ENCODE results near the gene CHST13.

The CHST13 gene, protein sequence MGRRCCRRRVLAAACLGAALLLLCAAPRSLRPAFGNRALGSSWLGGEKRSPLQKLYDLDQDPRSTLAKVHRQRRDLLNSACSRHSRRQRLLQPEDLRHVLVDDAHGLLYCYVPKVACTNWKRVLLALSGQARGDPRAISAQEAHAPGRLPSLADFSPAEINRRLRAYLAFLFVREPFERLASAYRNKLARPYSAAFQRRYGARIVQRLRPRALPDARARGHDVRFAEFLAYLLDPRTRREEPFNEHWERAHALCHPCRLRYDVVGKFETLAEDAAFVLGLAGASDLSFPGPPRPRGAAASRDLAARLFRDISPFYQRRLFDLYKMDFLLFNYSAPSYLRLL

DNA sequence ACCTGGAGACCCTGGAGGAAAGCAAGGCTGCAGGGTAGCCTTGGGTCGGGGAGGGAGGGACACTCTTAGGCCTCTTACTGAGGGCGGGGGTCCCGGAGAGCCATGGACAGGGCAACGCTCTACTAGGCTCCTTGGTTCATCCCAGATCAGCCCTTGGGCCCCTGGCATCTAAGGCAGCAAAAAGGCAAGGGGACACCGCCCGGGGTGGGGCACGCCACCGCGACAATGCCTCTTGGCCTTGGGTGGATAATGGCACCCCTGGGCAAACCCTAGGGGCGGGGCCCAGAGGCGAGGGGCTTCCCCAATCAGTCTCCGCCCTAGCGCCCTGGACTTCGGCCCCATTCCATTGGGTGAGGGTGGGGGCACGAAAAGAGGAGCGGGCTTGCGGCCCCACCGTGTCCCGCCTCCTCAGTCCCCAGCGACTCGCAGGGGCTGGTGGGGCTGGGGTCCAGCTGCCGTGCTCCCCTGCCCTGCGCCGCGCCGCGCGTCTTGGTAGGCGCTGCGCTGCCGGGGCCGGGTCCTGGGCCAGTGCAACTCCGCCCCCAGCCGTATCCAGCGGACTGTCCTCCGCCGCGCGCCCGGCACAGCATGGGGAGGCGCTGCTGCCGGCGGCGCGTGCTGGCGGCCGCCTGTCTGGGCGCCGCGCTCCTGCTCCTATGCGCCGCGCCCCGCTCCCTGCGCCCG, at the start of gene CHST13:
CHST13 (plus strand) TSS at position 411 of the 684 bp plus-strand sequence; CDS start at position 589, 178 bp downstream.
- in situ Hi-C loops (cut with MboI; ENCODE audit: low sequenced_read_pairs) = no loop called here

DNA sequence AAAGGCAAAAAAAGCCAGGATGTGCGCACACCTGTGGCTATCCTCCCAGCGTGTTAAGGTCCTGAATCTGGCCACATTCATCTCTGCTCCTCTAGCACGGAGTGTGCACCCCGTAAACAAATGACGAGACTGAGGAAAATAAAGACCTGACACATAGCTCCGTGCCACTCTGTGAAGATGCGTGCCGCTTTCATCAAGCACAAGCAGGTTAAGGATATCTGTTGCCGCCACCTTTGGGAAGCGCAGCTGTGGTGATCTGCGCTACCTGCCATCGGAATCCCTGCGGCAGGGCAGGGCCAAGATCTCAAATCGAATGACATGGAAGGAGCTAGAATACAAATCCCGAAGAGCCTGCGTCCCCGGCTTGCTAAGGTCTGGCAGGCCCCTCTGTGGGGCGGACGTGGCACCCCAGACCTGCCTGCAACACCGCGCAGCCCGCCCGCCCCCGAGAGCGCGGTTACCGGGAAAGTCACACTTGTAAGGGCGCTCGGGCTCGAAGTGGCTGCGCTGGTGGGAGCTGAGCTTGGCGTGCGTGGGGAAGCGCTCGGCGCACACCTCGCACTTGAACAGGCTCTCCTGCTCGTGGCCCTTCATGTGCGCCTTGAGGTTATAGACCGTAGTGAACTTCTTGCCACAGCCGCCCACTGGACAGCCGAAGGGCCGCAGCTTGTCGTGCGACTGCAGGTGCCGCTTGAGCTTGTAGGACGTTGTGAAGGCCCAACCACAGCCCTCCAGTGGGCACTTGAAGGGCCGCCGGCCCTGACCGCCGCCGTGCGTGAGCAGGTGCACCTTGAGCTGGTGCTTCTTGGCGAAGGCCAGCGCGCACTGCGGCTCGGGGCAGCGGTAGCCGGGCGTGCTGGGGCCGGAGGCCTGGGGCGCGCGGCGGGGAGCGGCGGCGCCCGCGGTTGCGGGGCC, 49.2 kb upstream of the CHST13 start:
- in situ Hi-C loops (cut with MboI; ENCODE audit: low sequenced_read_pairs) = no loop called here

DNA sequence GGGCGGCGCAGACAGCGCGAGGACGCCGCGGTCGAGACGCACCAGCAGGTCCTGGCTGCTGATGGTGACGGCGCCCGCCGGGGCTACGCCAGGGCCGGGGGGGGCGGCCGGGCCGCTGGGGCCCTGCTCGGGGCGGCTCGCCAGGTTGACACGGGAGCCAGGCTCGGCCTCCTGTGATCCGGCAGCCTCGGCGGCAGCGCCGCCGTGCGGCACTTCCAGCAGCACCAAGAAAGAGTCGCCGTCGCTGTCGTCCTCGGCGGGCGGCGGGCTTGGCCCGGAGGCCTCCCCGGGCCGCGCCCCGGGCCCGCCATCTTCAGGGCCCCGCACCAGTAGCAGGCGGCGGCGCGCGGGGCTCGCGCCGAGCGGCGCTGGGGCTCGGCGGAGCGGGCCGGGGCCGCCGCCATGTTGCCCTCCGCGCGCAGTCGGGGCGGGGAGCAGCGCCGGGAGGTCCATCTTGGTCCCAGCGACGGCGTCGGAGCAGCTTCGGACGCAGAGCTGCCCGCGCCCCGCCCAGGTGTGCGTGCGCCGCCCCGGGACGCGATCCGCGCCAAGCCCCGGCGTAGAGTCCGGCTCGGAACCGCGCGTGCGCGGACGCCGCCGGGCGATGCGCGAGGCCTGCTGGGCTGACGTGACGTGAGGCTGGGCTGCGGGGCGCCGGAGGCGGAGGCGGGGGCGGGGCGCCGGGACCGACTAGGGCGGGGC, 48.4 kb upstream of the CHST13 start, which contains the start of gene ZXDC:
ZXDC (minus strand) TSS at position 479 of the 702 bp plus-strand sequence; CDS start at position 453, 26 bp downstream.
- in situ Hi-C loops (cut with MboI; ENCODE audit: low sequenced_read_pairs) = no loop called here

DNA sequence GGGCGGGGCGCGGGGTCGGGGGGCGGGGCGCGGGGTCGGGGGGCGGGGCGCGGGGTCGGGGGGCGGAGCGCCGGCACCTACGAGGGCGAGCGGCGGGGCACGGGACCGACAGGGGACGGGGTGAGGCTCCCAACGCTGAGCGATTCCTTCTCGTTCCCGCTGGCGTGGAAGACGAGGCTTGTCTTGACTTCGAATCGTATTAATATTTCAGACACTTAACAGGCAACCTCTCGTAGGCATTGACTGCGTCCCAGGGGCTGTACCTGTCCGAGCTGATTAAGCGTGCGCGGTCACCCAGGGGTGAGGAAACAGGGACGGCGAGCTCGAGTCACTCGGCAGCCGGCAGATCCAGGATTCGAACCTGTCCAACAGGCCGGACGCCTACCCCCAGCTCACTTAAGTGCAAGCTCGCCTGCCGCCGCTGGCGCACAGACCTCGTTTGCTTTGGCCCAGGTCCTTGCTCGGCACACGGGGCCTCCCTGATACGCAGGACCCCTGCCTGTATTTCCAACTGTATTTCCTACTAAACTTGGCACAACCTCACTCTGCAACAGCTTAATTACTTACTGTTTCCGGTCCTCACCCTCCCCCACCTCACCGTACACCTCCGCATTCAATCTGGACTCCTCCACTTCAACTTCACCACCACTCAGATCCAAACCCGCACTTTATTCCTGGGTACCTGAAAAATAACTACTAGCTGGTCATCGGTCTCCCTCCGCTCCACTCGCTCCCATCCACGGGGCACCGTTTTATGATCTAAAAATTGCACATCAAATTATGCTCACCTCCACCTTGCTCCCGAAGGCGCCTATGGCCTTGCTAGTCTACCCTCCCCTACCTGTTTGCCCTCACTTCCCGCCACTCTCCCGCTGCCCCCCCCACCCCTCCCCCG, 47.5 kb upstream of the CHST13 start:
- in situ Hi-C loops (cut with MboI; ENCODE audit: low sequenced_read_pairs) = no loop called here

DNA sequence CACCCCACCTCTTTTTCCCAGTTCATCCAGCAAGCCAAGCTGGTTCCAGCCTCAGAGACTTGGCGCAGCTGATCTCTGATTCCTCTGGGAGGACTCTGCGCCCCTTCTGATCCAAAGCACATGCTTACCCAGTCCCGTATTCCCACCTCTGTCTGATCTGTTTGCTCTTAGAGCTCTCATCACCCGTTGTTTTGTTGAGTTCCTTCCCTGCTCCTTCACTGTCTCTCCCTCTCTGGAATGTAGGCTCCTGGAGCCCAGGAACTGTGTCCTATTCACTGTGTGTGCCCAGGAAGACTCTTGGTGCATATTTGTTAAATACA, 46.9 kb upstream of the CHST13 start:
- in situ Hi-C loops (cut with MboI; ENCODE audit: low sequenced_read_pairs) = no loop called here

DNA sequence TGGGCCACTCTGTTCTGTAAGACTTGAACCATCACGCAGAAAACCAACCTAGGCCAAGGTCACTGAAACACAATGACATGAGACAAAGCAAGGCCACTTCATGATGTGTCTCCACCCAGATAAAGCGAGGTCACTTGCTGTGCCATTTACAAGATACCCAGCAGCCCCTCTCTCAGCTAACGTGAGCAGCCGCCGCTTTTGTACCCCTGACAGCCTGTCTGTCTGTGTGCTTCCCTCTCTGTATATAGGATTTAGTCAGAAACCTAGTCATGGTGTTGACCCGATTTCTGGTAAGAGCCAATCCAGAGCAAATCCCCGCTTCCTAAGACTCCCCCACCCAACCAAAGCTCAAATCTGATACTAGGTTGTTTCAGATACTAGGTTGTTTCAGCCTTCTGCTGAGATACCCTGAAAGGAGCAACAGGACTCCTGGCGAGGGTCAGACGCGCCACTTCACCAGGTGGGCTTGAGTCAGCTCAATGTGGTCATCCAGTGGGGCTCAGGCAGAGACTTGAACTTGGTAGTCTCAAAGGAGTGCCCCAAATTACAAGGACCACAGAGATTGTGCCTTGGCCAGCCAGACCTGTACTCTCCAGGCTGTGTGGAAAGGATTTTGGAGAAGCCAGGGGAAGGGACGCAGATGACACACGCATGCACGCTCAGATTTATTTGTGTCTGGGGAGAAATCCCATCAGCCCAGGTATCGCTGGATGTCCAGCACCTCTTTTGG, 45.2 kb upstream of the CHST13 start:
- in situ Hi-C loops (cut with MboI; ENCODE audit: low sequenced_read_pairs) = no loop called here

DNA sequence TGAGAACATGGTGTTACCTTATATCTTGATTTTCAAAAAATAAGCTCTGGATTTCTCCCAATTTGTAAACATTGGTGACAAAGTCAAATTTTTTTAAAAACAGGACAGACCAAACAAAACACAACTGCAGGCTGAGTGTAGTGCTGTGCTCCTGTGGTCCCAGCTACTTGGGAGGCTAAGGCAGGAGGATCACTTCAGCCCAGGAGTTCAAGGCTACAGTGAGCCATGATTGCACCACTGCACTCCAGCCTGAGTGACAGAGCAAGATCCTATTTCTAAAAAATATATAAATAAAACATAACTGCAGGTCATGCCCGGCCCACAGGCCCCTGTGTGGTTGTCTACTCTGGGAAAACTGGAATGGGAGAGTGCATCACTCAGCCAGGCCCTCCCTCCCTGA, 44.3 kb upstream of the CHST13 start:
- in situ Hi-C loops (cut with MboI; ENCODE audit: low sequenced_read_pairs) = no loop called here

DNA sequence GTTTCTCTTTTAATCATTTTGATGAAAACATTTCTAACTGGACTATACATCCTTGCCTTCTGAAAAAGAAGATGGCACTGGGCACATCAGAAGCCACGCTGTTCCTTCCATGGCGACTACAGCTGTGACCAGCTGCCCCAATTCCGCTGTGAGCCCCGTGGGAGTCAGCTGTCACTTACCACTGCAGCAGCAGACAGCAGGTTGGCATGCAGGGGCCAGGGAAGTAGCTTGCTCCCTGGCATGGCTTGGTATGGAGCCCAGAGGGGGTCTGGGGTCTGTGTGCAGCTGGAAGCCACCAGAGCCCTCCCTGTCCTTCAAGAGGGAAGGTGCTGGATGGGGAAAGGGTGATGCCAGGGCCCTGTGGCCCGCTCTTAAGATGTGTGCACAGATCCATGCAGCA, 43.7 kb upstream of the CHST13 start:
- in situ Hi-C loops (cut with MboI; ENCODE audit: low sequenced_read_pairs) = no loop called here

DNA sequence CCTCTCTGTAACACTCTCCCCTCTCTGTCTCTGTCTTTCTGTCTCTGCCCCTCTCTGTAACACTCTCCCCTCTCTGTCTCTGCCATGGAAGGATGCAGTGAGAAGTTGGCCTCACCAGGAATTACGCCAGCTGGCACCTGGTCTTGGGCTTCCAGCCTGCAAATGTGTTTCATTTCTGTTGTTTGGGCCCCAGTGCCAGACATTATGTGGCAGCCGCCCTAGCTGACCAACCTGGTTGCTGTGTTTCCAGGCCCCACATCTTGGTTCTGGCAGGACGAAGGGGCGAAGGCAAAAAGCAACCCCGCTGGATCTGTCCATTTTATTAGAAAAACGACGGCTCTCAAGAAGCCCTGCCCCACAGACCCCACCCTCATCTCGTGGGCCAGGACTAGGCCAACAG, 43.1 kb upstream of the CHST13 start:
- in situ Hi-C loops (cut with MboI; ENCODE audit: low sequenced_read_pairs) = no loop called here

DNA sequence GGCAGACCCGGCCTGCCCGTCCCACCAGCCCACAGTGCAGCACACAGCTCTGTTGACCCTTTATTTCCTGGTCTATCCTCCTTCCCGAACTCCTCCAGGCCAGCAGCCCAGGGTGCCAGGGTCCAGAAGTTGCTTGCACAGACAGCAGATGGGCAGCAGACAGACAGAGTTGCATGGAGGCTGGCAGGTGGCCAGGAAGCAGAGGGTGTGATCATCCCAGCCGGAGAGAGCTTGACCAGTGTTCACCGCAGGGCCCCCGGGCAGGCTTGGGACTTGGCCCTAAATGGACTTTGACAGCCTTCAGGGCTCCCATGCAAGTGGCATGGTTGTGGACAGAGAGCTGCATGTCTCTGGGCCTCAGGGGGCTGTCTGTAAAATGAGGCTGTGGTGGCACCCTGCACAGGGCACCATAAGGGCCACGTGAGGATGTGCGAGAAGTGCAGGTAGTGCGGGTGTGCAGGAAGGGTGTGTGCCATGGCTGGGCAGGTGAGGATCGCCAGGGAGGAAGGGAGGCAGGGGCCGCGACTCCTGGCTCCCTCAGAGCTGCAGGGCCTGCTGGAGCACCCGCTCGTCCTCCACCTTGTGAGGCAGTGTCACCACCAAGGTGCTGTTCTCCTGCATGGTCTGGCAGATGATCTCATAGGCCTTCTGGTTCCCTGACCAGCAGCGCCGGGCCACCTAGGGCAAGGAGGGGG, 42.0 kb upstream of the CHST13 start:
- in situ Hi-C loops (cut with MboI; ENCODE audit: low sequenced_read_pairs) = no loop called here

DNA sequence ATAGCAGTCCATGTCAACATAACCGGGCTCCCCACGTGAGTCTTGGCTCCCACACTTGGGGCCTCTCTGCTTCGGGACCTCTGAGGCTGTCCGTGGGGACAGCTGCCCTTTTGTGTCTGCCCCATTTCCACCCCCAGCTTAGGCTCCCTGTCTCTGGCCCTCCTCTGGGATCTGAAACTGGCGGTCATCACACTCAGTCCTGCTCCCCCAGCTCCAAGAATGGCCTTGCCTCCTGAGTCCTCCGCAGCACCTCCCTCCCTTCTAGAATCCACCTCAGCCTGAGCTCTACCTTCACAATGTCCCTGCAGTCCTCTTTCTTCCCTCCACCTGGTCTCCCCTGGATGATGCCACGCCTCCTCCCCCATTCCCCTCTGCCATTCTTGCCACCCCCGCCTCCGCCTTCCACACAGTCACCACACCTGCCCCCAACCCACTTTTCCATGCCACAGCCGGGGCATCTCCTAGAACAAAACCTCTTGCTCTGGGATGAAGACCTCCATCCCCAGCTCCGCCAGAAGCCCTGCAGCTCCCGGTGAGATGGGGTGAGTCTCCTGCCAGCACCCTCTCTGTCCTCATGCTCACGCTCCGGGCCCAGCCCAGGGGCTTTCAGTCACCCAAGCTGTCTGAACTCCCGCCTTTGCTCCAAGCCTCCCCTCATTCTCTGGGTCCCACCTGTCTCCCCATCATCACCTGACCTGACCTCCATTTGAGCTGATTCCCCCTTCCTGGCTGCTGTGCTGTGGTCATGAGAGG, 41.3 kb upstream of the CHST13 start:
- in situ Hi-C loops (cut with MboI; ENCODE audit: low sequenced_read_pairs) = no loop called here

DNA sequence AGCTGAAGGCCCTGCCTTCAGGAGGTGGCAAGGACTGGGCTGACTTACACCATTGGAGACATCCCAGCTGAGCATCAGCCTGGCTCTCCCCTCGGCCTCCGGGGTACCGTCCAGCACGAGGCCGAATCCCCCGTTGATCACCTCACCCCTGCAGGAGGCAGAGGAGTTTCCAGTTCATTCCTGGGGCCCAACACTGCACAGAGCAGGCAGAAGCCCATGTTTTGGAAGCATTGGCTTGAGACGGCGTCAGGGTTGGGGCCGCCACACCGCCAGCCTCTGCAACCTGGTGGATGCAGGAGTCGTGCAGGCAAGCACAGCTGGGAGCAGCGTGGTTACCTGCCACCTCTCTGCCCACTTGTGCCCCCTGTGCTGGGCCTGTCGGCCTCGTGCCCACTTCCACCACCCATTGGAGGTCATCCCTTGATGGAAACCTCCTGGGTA, 40.6 kb upstream of the CHST13 start:
- in situ Hi-C loops (cut with MboI; ENCODE audit: low sequenced_read_pairs) = no loop called here

DNA sequence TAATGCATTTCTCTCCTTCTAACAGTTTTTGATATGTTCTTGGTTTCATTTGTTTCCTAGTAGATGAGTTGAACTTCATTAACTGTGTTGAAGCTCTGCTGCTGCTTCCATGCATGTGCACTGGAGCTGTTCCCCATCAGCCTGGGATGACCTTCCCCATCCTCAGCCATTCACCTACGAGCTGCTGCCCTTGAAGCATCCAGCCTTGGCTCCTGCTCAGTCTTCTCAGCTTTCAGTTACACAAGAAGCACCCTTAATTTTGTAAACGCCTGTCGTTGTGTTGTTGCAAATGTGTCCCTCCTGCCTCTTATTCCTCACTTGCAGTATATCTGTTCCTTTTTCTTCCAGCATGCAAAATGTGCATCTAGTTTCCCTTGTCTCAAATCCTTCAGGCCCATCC, 39.8 kb upstream of the CHST13 start:
- in situ Hi-C loops (cut with MboI; ENCODE audit: low sequenced_read_pairs) = no loop called here

DNA sequence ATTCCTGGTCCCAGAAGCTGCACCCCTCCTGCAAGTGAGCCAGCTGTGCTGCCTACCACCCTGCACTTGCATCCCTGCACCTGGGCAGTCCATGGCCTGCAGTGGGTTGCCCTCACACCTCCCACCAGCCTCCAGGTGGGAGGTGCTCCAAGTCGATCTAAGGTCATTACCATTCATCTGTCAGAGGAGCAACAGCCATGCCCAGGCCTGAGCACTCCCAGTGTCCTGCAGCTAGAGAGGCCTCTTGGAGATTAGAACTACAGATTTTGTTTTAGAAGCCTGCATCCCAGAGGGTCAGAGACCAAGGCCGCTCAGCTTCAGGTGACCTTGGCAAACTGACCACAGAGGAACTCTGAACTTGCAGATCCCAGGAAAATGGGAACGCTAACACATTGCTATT, 39.3 kb upstream of the CHST13 start:
- in situ Hi-C loops (cut with MboI; ENCODE audit: low sequenced_read_pairs) = no loop called here

DNA sequence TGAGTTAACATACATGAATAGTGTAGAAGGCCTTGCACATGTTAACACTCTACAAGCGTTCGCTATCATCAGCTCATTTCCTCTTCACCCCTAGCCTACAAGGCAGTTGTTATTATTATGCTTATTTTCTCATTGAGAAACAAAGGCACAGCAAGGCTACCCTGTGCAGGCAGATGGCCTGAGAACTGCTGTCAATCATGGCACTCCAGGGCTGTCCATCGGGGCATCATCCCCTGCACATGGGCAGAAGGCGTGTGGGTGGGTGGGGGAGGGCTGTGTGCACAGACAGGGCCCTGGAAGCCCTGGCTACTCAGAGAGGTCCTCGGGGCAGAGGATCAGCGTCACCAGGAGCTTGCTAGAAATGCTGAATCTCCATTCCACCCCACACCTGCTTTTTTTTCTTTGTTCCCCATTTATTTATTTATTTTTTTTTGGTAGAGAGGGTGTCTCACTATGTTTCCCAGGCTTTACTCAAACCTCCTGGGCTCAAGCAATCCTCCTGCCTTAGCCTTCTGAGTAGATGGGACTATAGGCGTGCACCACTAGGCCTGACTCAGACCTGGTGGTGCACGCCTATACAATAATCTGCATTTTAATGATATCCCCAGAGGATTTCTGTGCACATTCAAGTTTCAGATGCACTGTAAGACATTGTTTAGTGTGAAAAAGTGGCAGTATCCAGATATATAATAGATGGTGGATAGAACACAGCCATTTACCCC, 38.6 kb upstream of the CHST13 start:
- in situ Hi-C loops (cut with MboI; ENCODE audit: low sequenced_read_pairs) = no loop called here

DNA sequence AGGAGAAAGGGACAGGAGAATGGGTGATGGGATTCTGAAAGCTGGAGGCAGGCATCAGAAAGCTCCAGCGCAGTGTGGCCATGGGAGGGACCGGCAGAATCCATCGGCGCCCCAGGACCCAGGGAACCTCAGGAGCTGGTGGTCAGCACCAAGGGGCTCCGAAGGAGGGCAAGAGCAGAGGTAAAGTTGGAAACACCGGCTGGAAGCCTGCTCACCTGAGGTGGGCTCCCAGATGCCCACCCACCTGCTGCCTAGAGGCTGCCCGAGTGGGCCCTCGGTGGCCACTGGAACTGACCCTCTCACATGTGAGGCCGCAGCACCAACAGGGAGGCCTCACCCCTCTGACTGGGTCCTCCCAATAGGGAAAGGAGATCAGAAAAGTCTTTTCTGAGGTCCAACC, 38.0 kb upstream of the CHST13 start:
- in situ Hi-C loops (cut with MboI; ENCODE audit: low sequenced_read_pairs) = no loop called here

DNA sequence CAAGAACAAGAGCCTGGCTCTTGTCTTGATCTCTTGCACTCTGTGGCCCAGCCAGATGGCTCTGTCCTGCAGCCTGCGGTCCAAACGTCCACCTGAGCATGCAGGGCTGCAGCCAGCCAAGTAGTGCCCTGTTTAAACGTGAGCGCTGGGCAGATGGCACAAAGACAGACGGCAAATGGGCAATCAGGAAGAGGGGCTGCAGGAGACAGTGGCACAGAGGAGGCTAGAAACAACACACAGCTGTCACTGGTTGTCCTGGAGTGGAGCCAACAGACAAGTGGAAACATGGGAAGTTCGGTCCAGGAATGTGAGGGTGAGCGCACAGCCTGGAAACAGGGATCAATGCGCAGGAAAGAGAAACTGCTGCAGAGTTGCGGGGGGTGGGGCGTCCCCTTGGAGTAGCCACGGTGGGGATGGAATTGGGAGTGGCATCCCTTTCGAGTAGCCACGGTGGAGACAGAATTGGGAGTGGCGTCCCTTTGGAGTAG, 37.6 kb upstream of the CHST13 start:
- in situ Hi-C loops (cut with MboI; ENCODE audit: low sequenced_read_pairs) = no loop called here

All from HL-60/S4 treated with retinoic acid at 250 ng/mL for 4 days and 3 days (cell line).